Middle frontal gyrus (tissue), 1 donor: ENCODE data around the gene MTR.

ENCODE experiments used
- DNase-seq: peaks from one replicate; pipeline ENCODE4 v3.0.0-alpha.2; 2015; ENCODE audit warnings: low spot score; ENCODE audit errors: extremely low spot score

Gene MTR

GRCh38 chr1:236862219-236862591 lies 67.1 kb downstream of the MTR start:
- no peak for DNase-seq

DNA sequence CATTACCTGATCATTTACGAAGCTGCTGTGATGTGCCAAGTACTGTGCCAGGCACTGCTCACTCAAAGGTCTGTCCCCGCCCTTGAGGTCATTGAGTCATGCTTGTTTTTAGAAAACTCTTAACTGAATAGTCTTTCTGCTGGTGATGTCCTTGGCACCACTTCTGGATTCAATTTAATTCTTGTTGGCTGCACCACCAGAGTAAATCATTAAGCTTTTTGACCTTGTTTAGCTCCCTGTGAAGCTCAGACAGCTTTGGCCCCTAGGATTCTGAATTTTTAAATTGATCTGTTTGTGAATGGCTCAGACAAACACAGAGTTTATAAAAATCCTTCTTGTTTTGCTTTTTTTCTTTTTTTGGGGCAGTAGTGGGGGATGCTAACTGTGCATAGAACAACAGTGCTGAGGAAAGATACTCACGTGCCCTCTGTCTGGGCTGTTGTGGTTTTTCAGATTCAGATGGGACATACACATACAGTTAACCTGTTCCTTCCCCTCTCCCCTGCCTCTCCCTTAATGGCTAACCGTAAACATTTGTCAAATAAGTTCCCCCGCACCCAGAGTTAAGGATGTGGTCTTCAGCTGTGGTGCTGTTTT lies 67.6 kb downstream of the MTR start:
- DNase-seq: no peak

- DNase-seq: no peak
Measured at GRCh38 chr1:236864211-236864610, 69.1 kb downstream of the MTR start.

GRCh38 chr1:236864996-236865817 lies 70.1 kb downstream of the MTR start:
- no peak for DNase-seq

GRCh38 chr1:236865818-236866155 lies 70.7 kb downstream of the MTR start:
- no peak for DNase-seq

- no peak for DNase-seq
Measured at GRCh38 chr1:236868625-236869467, 73.8 kb downstream of the MTR start.

GRCh38 chr1:236869911-236870310 lies 74.8 kb downstream of the MTR start:
- no peak for DNase-seq

DNA sequence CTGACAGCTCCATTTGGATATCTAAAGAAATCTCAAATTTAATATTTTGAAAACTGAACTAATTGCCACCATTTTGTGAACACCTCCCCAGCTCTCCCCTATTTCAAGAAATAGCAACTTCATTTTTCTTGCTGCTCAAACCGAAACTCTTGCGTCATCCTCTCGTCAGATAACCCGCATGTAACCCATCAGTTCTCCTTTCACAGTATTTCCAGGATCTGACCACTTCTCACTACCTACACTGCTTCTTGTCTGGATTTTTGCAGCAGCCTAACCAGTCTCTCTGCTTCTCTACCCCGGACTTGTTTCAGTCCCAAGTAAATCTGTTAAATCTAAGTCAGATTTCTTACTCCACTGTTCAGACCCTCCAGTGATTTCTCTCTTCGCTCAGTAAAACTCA lies 75.6 kb downstream of the MTR start:
- DNase-seq: no peak

- no peak for DNase-seq
Measured at GRCh38 chr1:236872075-236872666, 77.1 kb downstream of the MTR start.

- no peak for DNase-seq
Measured at GRCh38 chr1:236875975-236876374, 80.9 kb downstream of the MTR start.

- no peak for DNase-seq
Measured at GRCh38 chr1:236877661-236878060, 82.6 kb downstream of the MTR start.

- DNase-seq: no peak
Measured at GRCh38 chr1:236880209-236880608, 85.1 kb downstream of the MTR start.

- DNase-seq: no peak
Measured at GRCh38 chr1:236882678-236883077, 87.6 kb downstream of the MTR start.

- no peak for DNase-seq
Measured at GRCh38 chr1:236886199-236886598, 91.1 kb downstream of the MTR start.

- DNase-seq: no peak
Measured at GRCh38 chr1:236887081-236887480, 92.0 kb downstream of the MTR start.

DNA sequence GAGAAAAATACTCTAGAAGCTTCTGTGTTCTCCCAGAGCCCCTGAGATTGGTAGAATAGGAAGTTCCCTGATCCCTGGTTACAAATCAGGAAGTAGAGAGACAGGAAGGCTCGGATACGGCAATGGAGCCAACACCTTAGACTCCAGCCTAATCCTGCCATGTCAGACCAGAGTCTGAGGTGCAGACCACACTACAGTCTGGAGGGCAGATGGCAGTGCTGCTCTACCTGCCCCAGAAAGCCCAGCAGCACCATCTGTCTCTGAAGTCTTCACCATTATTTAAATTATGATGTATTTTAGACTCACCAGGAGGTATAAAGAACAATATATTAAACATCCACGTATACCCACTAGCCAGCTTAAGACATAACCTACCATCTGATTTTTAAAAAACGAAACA lies 93.0 kb downstream of the MTR start:
- DNase-seq: no peak

GRCh38 chr1:236888903-236889302 lies 93.8 kb downstream of the MTR start:
- DNase-seq: no peak

- no peak for DNase-seq
Measured at GRCh38 chr1:236890152-236891056, 95.3 kb downstream of the MTR start.

DNA sequence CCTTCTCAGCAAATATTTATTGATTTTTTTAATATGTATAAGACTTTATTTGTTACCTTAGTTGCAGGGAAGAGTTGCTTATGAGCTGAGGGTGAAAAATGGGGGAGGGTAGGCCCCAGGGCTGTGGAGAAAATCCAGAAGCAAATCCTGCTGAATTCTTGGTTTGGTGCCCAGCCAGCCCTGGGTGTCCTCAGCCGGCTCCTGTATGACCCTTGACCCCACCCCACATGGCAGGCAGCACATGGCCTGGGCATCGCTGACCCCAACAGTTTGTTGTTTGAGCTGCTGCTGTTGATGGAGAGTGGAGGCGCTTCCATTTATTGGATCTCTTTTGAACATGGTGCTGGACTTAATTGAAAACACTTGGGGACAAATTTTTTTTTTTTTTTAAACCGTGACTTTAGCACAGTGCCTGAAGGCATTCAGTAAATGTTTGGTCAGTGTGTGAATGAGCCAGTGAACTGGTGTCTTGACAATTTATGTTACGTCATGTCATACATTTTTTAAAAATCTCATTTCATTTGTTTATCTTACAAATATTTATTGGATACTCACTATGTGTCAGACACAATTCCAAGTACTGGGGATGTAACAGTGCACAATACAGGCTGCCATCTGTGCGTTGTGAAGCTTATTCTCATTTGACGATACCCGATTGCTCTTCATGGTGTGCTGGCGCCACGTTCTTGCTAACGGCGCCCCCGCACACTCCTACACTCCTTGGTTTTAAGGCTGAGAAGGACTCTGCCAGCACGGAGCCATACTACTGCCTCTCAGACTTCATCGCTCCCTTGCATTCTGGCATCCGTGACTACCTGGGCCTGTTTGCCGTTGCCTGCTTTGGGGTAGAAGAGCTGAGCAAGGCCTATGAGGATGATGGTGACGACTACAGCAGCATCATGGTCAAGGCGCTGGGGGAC lies 98.8 kb downstream of the MTR start:
- DNase-seq: no peak
